B cell (primary cell): ENCODE results near the gene RPS21.

Source experiments
- EZH2 ChIP-seq: IDR thresholded peaks from 2 replicates; pipeline ENCODE4 v1.6.1; 2012; ENCODE audit warnings: borderline replicate concordance, low read depth, mild to moderate bottlenecking, moderate library complexity, low read length; ENCODE audit not compliant: insufficient read depth, poor library complexity, severe bottlenecking
- TF ChIP-seq, protein P1 (sequence below): fragments of 200-600 bp; IDR thresholded peaks from one replicate; pipeline ENCODE4 v1.8.0; 2022; ENCODE audit warnings: antibody characterized with exemption, mild to moderate bottlenecking

- TF ChIP-seq, protein P1, sequence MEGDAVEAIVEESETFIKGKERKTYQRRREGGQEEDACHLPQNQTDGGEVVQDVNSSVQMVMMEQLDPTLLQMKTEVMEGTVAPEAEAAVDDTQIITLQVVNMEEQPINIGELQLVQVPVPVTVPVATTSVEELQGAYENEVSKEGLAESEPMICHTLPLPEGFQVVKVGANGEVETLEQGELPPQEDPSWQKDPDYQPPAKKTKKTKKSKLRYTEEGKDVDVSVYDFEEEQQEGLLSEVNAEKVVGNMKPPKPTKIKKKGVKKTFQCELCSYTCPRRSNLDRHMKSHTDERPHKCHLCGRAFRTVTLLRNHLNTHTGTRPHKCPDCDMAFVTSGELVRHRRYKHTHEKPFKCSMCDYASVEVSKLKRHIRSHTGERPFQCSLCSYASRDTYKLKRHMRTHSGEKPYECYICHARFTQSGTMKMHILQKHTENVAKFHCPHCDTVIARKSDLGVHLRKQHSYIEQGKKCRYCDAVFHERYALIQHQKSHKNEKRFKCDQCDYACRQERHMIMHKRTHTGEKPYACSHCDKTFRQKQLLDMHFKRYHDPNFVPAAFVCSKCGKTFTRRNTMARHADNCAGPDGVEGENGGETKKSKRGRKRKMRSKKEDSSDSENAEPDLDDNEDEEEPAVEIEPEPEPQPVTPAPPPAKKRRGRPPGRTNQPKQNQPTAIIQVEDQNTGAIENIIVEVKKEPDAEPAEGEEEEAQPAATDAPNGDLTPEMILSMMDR = no peak
- TF ChIP-seq EZH2 = no peak
Measured at GRCh38 chr20:62393335-62393665, 6.4 kb downstream of the RPS21 start.
